Embryonic facial prominence (tissue), 1 donor: ENCODE data around the gene CWC27.

Experiments used
- DNase-seq: peaks from one replicate; pipeline ENCODE4 v3.0.0-alpha.2; 2016; ENCODE audit errors: extremely low spot score

CWC27 gene, protein sequence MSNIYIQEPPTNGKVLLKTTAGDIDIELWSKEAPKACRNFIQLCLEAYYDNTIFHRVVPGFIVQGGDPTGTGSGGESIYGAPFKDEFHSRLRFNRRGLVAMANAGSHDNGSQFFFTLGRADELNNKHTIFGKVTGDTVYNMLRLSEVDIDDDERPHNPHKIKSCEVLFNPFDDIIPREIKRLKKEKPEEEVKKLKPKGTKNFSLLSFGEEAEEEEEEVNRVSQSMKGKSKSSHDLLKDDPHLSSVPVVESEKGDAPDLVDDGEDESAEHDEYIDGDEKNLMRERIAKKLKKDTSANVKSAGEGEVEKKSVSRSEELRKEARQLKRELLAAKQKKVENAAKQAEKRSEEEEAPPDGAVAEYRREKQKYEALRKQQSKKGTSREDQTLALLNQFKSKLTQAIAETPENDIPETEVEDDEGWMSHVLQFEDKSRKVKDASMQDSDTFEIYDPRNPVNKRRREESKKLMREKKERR

DNA sequence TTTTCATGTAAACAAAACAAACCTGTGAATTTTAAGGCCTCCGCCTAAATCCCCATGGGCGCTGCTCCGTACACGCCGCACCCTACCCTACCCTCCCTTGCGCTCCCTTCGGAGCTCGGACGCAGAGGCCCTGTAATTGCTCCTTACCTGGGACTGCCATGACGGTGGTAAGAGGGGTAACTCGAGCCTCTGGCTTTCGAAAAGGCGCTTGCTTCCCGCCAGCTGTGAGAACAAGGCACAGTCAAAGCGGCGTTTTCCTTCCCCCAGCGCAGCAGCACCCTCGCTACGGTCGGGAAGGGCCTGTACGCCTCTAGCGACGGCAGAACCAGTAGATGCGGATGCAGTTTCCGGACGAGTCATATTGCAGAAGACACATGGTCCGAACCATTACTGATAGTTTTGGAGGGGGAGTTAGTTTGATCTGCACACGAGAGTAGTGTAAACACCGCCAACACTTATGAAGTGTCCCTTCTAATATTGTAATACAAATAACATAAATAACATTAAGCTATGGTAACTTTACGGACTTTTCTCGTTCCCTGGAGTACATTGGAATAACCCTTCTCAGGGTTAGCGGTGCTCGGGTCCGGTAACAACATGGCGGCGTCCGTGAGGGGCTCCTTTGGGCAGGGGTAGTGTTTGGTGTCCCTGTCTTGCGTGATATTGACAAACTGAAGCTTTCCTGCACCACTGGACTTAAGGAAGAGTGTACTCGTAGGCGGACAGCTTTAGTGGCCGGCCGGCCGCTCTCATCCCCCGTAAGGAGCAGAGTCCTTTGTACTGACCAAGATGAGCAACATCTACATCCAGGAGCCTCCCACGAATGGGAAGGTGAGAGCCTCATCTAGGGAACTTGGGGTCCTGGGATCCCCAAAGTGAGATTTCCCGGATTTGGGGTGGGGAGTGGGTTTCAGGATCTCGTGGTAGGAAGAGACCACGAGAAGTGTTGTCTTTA lies at the start of gene CWC27, which contains the start of gene SREK1IP1:
TSS of gene CWC27 (plus strand) at position 573 of the 955 bp plus-strand sequence. CDS start at position 790, 217 bp downstream.
TSS of gene SREK1IP1 (minus strand) at position 334 of the 955 bp plus-strand sequence. CDS start at position 160, 174 bp downstream.
- DNase-seq = peak; percentile 92

DNA sequence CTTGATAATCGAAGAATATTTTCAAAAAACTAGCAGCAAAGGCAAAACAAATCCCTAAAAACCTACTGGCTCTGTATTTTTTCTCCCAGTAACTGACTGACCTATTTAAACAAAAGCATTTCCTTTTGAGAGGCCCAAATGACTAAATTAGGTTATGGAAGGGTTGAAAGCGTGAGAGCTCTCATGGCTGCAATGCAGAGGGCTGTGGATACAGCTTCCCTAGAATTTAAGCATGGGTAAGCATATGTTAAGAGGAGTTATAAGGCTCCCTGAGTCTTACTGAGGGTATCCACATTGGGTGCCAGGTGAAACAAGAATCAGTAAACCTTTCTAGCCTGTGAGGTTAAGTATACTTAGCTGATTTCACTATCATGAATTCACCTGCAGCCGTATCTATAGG lies 46.1 kb upstream of the CWC27 start:
- no peak for DNase-seq

DNA sequence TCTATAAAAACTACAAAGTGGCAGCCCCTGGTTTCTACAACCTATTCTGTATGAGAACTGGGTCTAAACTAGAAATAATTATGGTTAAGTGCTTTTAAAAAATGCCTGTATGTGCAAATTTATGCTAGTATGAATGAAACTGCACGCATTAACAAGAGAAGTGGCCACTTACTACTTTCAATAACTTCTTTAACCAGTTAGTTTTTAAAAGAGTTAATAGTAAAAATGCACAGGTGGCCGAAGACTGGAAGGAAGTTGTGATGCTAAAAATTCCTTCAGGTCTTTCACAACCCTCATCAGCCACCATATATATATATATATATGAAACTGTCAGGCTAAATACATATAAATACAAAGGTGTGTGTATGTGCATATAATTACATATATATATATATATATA lies 41.6 kb upstream of the CWC27 start:
- DNase-seq = no peak

DNA sequence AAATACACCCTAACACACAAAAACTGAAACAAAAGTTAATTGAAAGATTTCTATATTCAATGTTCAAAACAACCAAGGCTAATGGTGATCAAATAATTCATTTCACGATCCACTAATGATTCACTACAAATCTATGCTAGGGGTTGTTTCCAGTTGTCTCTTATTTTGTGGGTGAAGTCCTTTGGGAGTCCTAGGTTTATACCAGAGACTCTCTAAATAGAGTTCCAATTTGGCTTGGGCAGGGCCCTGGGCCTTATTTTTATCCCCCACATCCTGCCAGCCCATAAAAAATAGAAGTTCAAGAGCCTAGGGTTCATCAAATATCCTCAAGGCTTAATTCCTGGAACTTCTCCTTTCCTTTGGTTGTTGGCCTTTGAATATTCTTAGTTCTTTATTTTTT lies 26.3 kb upstream of the CWC27 start:
- no peak for DNase-seq

DNA sequence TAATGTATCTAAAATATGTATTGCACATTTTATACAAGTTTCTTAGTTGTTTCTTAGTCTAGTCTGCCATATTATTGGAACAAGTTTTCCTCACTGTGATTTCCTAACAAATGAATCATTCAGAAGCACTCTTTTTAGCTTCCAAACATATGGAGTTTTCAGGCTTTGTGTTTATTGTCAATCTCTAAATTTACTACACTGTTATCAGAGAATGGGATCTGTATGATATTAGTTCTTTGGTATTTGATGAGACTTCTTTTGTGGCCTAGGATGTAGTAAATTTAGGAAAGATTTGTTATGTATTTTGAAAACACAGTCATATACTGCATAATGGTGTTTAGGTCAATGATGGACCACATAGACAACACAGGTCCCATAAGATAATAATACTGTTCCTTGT lies 25.9 kb upstream of the CWC27 start:
- DNase-seq = no peak

DNA sequence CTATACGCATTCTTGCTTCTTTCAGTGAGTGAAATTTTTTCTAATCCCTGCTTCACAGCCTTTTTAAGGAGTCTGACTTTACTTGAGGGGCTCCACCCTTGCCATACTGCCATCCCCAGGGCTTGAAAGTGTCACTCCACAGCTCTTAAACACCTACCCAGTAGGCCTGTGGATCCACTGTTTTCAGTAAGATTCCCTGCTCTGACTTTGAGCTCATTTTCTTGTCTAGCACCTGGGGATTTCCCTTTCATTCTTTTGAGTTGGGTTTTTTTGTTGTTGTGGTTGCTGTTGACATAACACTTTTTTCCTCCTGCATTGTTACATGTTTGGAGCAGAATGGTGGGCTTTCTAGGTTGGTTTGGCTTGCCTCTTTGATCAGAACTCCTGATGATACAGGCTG lies 23.8 kb upstream of the CWC27 start:
- no peak for DNase-seq

DNA sequence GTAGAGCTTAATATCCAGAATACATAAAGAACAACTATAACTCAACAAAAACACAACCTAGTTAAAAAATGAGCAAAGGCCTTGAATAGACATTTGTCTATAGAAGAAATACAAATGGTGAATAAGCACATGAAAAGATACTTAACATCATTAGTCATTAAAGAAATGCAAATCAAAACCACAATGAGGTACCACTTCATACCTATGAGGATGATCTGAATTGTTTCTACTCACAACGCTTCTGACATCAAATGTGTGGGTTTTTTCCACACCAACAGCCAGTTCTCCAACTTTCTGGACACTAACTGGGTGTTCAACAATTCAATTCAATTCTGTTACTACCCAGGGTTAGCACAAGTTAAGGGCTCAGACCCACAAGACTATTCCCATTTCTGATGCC lies 22.3 kb upstream of the CWC27 start:
- DNase-seq = no peak

DNA sequence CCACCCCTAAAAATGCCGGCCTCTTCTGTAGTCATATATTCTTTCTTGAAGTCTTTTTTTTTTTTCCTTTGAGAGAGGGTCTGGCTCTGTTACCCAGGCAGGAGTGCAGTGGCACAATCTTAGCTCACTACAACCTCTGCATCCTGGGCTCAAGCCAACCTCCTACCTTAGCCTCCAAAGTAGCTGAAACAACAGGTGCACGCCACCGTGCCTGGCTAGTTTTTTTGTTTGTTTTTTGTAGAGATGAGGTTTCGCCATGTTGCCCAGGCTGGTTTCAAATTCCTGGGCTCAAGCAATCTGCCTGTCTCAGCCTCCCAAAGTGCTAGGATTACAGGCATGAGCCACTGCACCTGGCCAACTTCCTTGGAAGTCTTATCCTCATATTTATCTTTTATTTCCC lies 19.3 kb upstream of the CWC27 start:
- no peak for DNase-seq

DNA sequence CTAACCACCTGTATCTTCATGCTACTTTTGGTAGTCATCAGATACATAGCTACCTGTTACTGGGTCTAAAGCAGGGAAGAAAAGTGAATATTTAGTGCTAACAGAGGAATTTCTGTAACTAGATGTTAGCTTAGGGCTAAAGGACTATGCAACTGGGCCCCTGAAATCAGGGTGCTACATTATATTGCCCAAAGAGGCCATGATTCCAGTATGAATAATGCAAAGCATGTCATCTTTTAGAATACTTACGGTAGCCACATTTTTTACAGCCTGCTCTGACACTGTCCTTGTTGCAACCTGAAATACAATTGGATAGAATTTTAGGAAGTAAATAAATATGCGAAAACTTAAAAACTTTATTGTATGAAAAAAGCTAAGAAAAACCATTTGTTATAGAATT lies 14.7 kb upstream of the CWC27 start:
- no peak for DNase-seq

DNA sequence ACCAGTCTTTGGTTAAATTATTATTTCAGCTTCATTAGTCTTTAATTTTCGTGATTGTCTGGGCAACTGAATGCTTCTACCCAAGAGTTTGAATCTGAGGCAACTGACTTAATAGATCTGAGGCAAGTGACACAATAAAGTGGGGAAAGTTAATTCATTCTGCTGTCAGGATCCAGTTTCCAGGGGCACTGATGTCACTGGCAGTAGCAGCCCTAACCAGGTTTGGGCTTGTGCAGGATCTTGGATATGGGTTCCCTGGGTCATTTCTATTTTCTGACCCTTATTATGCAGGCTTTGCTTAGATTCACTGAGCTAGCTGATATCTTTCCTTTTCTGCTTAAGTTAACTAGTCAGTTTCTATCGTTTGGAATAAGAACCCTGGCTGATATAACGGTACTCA lies 9.8 kb upstream of the CWC27 start:
- DNase-seq = no peak

DNA sequence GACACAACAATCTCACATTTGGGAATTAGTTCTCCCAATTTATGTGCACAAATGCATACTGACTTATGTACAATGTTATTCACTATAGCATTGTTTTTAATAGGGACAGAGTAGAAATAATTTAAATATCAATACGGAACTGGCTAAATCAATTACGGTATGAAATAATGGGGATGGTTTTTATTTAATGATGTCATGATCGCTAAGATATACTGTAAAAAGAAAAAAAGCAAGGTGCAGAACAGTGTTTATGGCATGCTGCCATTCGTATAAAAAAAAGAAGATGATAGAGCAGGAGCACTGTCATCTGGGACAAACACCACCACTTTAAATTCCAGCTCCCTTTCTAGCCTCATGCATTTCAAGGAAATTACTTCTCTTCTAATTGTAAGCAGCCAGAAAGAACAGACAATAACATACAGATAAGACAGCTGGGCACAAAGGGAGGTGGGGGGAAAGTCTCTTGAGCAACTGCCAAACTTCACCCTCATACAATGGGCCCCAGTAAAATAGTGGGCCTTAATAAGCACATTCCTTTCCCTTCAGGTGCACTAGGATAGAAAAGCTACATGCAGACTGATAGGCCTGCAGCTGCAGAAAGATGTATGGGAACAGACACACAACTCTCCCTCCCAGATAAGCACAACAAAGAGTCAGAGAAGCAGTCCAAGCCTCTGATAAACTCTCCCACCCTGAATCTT lies 8.6 kb upstream of the CWC27 start:
- no peak for DNase-seq

DNA sequence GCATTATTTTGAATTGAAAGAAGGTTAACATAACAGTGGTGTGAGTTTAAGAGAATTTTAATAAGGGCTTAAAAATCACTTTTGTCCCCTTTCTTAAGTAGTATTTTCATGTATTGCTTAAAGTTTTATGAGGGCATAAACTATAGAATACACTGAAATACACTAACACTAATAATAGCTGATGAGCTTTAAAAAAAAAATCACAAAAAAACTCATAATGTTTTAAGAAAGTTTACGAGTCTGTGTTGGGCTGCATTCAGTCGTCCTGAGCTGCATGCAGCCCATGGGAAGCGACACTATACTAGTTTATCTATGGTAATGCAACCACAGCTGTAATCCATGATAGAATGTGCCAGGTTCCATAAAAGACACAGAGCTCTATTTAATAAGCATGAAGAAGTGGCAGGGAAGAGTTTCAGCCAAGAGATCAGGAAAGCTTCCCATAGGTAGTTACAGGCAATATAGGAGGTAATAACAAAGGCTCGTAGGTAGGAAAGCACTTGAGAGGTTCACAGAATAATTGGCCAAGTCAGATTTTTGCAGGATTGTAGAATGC lies 4.7 kb upstream of the CWC27 start:
- DNase-seq = no peak

DNA sequence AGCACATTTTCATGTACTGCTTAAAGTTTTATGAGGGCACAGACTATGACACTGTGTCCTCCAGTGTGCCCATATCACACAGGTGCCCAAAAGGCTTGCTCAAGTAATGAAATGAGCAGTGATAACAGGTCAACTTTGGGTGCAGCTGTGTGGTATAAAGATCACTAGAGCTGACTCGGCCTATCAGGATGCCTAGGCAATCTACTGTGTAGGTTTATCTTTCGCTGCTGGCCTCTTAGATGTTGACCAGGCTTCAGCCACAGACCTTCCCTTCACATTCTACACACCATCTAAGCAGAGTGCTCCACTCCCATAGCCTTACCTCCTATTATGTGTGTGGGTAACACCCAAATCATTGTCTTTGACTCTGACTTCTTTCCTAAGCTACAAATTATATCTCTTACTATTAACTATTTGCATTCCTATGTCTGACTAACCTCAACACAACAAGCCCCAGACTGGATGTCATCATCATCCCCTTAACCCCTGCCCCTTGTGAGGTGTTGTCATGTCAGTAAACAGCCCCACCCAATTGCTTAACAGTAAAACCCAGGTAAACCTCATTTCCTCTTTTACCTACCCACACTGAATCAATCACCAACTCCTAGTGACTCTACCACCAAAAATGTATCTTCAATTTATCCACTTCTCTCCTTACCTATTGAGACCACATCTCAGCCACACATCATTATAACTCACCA lies 2.8 kb upstream of the CWC27 start:
- no peak for DNase-seq

DNA sequence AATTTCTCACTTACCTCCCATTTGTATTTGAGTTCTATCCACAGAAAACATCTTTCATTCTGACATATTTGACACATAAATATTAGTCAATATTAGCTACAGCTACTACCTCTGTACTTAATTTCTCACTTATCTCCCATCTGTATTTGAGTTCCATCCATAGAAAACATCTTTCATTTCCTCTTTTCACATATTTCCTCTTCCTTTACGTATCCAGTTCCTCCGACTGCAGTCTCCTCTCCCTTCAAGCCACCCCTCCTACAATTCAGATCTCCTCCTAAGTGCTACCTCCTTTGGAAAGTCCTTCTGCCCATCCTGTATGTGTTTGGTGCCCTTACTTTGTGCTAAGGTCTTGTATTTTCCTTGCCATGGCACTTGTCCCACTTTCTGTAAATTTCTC lies 1.8 kb upstream of the CWC27 start:
- no peak for DNase-seq

DNA sequence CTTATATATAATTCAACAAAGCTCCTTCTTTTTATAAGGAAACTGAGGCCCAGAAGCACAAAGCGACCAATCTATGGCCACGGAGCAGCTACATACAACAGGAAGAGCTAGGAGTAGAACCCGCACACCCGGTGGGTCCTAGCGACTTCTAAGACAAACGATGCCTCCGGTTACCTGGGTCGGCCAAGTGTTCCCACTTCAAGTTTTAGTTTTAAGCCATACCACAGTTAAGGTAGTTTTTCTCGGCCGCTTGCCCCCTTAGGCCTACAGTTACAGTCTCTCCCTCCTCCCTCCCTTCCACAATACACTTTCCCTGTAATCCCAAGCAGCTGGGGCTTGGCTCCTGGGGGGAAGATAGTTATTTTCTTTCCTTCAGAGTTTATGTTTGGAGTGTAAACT lies 772 bp upstream of the CWC27 start:
- DNase-seq = no peak

DNA sequence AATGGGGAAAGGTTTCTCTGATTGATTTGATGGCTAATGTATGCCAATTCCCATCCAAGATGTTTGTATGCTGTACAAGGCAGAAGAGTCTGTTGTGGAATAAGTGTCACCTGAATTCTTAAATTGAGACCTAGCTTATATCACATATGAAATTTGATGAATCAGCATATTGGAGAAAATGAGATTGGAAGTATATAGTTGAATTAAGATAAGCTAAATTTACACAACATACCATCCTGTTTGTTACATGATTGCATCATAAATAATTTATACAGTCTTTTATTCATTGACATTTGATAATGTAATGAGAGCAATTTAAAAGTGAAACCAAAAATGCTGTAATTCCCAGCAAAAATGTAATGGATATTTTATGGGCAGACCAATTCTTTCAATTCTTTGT lies 1.1 kb downstream of the CWC27 start:
- DNase-seq = no peak

DNA sequence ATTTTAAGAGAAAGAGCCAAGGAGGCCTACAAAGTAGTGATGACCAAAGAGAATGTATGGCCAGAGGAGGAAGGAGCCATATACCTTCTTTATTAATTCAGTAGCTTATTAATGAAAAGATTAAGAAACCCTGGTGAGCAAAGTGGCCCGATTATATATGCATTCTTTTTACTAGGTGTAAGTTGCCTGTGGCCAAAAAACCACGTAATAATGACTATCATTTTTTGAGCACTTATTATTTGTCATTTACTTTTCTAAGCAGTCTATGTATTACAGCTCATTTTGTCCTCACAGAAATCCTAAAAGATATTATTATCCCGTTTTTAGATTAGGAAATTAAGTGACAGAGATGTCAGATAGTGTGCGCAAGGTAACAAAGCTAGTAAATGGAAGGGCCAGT lies 3.0 kb downstream of the CWC27 start:
- no peak for DNase-seq

DNA sequence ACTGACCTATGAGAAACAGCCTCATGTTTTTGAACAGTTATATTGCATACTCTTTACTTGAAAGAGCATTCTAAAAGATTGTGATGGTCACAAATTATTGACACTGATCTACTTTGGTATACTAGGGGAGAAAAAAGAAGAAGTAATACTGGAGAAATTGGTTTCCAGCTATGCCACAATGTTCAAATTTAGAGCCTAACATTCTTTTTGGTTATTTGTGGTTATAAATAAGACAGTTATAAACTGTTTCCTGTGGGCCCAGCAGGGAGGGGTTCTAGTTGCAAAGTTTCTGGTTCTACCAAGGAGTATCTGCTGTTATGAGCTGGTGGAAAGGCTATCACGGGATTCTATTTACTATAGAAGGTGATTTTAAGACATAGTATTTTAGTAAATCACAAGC lies 4.8 kb downstream of the CWC27 start:
- DNase-seq = no peak

DNA sequence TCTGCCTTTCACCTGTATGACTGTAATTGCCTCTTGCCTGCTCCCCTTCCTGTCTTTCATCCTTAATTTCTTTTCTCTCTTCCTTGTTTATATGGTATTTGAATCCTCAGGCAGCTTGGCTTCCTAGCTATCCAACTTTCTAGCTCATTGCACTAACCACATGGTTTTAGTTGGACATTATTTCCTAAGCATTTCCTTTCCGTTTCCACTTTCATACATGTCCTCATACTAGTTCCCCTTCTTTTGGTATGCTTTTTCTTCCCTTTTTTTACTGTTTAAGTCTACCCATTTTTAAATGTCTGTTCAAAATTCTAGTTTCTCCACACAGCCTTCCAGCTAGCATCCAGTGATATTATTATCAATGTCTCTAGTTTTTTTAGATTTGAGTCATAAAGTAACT lies 6.6 kb downstream of the CWC27 start:
- DNase-seq = no peak

DNA sequence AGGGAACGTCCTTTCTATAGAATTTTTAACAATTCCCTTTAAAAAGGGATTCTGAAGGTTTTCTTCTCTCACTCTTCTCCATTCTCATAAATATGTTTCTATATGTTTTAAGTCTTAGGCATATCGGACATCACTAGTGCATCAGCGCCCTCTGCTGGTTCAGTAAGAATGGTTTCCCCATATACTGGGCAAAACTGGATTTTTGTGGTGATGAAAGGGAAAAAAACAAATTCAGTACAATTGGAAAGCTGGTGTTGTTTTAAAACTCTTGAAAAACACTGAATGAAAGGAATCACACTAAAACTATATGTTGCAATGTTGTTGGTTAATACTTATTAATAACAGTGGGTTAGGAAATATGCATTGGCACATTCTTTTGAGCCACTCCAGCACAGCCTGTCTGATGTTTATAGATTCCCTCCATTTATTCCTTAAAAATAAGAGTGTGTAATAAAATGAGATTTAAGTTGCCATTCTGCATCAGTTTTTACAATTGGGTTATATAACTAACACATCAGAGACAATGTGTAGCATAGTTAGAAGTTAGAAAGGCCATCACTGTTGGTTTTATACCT lies 15.8 kb downstream of the CWC27 start:
- DNase-seq = peak; percentile 55

DNA sequence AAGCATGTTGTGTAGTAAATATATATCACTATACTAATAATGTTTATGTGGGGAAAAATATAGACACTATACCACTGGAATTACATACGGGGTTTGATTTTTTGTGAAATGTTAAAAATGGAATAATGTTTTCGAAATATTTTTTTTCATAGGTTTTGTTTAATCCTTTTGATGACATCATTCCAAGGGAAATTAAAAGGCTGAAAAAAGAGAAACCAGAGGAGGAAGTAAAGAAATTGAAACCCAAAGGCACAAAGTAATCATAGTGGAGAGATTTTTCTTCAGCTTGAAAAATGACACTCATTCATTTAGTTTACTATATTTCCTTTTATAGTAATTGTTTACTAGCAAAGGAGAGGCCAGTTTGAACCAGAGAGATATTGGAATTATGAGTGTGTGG lies 17.6 kb downstream of the CWC27 start:
- no peak for DNase-seq
